ENCODE results near the gene ITFG2.

The ITFG2 gene

GRCh38 chr12:2795291-2796186 is 16.9 kb upstream of the ITFG2 start:
- peak; percentile 41 for DNase-seq

- DNase-seq = no peak
Measured at GRCh38 chr12:2796187-2796666, 16.2 kb upstream of the ITFG2 start.

GRCh38 chr12:2797721-2798418 is 14.6 kb upstream of the ITFG2 start:
- DNase-seq = no peak

GRCh38 chr12:2800046-2800570 is 12.4 kb upstream of the ITFG2 start:
- no peak for DNase-seq

GRCh38 chr12:2801044-2801783 is 11.3 kb upstream of the ITFG2 start:
- no peak for DNase-seq

GRCh38 chr12:2803635-2804392 is 8.7 kb upstream of the ITFG2 start:
- no peak for DNase-seq

GRCh38 chr12:2804393-2805142 is 7.9 kb upstream of the ITFG2 start:
- no peak for DNase-seq

- DNase-seq = no peak
Measured at GRCh38 chr12:2805143-2805520, 7.3 kb upstream of the ITFG2 start.

GRCh38 chr12:2806700-2807099 is 5.8 kb upstream of the ITFG2 start:
- DNase-seq = no peak

- no peak for DNase-seq
Measured at GRCh38 chr12:2811801-2812200, 667 bp upstream of the ITFG2 start.

- DNase-seq = peak; percentile 53
Measured at GRCh38 chr12:2813214-2814185, 1.0 kb downstream of the ITFG2 start.

GRCh38 chr12:2819810-2820209 is 7.3 kb downstream of the ITFG2 start:
- no peak for DNase-seq

- no peak for DNase-seq
Measured at GRCh38 chr12:2820432-2820831, 8.0 kb downstream of the ITFG2 start.

GRCh38 chr12:2823483-2823882 is 11.0 kb downstream of the ITFG2 start:
- DNase-seq = no peak

- DNase-seq = no peak
Measured at GRCh38 chr12:2824541-2824940, 12.1 kb downstream of the ITFG2 start.

GRCh38 chr12:2825132-2825531 is 12.7 kb downstream of the ITFG2 start:
- DNase-seq = no peak

GRCh38 chr12:2826036-2826435 is 13.6 kb downstream of the ITFG2 start:
- no peak for DNase-seq

GRCh38 chr12:2826721-2827515 is 14.4 kb downstream of the ITFG2 start:
- peak; percentile 50 for DNase-seq

- no peak for DNase-seq
Measured at GRCh38 chr12:2829275-2829674, 16.8 kb downstream of the ITFG2 start.

All from NCI-H2107 (cell line).